AG04450 (cell line): ENCODE results near the gene SKIC8. TPM values are rescaled to one million over a fixed set of nuclear protein-coding genes. Genes with fewer than 3 reads are reported as not detected.
A peak's percentile ranks its signal among the peaks of the same experiment; 100 is the strongest.

Experiments
- CTCF ChIA-PET: fragments of 300-600, 350-600 bp; formaldehyde crosslinking; extraction: SDS; loops from one replicate; lab custom pipeline; 2022; ENCODE audit warnings: antibody characterized with exemption, inconsistent platforms; lab: Charles Lee
- POLR2A ChIA-PET: fragments of 350-600 bp; formaldehyde crosslinking; extraction: SDS; loops from one replicate; lab custom pipeline; 2021; ENCODE audit warnings: antibody characterized with exemption, inconsistent platforms; lab: Yijun Ruan, JAX
- DNase-seq: peaks from one replicate; pipeline ENCODE4 v3.0.0-alpha.2; 2011; ENCODE audit warnings: low read depth, low spot score
- H3K27ac ChIP-seq: one replicate; pipeline ENCODE4 v1.5.1; 2012; ENCODE audit warnings: low read depth, low read length, control low read depth
- H3K27me3 ChIP-seq: one replicate; pipeline ENCODE4 v1.6.0; 2012; ENCODE audit warnings: low read length; ENCODE audit not compliant: control insufficient read depth, insufficient read depth
- H3K4me3 ChIP-seq: 2 replicates; pipeline ENCODE4 v1.5.1; 2011; ENCODE audit warnings: mild to moderate bottlenecking, low read depth, low read length, control low read depth
- H3K9me3 ChIP-seq: 2 replicates; pipeline ENCODE4 v1.5.1; 2012; ENCODE audit warnings: low read length; ENCODE audit not compliant: control insufficient read depth, insufficient read depth
- polyA plus RNA-seq: library from polyadenylated mRNA; depleted of rRNA; stranded (reverse); fragments of >200 nt; gene quantifications from 2 replicates; pipeline ENCODE4 v1.2.3, GENCODE V29; 2011
- TF ChIP-seq, protein P1 (sequence below): IDR thresholded peaks from 2 replicates; pipeline ENCODE4 v1.5.1; 2011; ENCODE audit warnings: low read depth, low read length, control low read depth, inconsistent platforms

Gene SKIC8
- polyA plus RNA-seq, 1 experiment = 92.0 TPM

DNA sequence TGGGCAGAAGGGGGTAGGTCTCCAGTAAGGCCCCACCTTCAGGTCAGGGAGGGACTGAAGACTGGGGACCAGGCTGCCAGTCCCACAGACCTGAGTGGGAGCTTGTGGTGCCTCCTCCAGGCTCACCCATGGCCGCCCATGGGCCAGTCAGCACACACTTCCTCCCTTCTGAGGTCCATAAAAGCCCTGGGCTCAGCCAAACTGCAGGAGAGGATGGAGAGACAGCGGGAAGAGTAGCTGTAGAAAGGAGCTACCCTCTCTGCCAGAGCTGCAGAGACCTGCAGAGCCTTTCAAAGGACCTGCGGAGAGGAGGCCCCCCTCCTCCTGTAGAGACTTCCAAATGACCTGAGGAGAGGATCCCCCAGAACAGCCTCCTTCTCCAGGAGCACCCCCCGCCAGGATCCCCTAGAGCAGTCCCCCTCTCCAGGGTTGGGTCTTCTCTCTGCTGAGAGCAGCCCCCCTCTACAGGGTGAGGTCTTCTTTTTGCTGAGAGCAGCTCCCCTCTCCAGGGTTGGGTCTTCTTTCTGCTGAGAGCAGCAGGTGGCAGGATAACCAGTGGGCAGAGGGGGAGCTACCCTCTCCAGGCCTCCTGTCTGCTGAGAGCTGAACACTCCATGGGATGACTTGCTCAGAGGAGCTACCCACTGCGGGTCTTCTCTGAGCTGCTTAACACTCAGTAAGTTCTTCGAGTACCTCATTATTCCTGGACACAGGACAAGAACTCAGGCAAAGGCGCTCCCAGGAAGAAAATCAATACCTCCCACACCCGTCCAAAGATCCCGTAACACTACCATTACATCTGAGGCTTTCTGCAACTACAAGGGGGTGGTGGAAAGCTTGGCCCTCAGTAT is 5.0 kb upstream of the SKIC8 start:
- Histone ChIP-seq H3K27me3 (peaks cover 3% of the 10 kb centered on the region), H3K9me3 (peaks cover 7% of the 10 kb centered on the region; the same call in 1 of the 2 replicates), H3K4me3 (no peak overlapping the region), H3K27ac (no peak overlapping the region)
- CTCF ChIA-PET = interaction anchor here (9.1 kb wide), 1 partner anchor 118 kb away, joined by 112 read pairs; no protein-coding TSS in a partner anchor
- DNase-seq = no peak
- TF ChIP-seq, protein P1, sequence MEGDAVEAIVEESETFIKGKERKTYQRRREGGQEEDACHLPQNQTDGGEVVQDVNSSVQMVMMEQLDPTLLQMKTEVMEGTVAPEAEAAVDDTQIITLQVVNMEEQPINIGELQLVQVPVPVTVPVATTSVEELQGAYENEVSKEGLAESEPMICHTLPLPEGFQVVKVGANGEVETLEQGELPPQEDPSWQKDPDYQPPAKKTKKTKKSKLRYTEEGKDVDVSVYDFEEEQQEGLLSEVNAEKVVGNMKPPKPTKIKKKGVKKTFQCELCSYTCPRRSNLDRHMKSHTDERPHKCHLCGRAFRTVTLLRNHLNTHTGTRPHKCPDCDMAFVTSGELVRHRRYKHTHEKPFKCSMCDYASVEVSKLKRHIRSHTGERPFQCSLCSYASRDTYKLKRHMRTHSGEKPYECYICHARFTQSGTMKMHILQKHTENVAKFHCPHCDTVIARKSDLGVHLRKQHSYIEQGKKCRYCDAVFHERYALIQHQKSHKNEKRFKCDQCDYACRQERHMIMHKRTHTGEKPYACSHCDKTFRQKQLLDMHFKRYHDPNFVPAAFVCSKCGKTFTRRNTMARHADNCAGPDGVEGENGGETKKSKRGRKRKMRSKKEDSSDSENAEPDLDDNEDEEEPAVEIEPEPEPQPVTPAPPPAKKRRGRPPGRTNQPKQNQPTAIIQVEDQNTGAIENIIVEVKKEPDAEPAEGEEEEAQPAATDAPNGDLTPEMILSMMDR = no peak
- POLR2A ChIA-PET = no interaction called here

DNA sequence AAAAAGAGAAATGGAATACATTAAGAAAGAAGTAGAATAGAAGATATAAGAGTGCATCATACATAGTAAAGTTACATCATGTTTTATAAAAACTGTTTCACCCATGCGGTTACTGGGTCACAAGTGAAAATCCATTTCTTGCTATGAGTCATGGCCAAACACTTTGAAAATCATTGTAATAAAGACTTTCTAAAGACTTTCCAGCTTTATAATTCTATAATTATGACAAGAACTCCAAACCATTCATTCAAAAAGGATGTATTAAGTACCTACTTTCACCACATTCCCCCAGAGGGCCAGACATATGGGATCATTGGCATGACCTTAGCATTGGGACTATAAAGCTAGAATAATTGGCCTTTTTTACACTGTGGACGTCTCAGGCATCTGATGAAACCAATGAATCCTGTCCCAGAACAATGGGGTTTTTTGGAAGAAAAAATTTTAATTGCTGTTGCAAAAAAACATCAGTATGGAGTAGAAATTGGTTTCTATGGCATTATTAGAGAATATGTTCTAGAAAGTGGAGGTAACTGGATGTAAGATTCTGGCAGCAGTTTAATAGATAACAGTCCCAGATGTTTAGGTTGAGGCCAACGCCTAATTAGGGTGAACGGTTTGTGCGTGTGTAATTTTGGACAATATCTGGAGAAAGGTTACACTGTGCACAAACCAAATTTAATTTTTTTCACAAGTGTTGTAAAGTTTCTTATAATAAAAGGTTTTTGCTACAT is 3.3 kb upstream of the SKIC8 start:
- no peak overlapping the region for H3K4me3 ChIP-seq
- DNase-seq = peak; percentile 39
- POLR2A ChIA-PET = no interaction called here
- CTCF ChIA-PET = interaction anchor here (9.1 kb wide), 1 partner anchor 120 kb away, joined by 112 read pairs; no protein-coding TSS in a partner anchor
- H3K9me3 ChIP-seq = peaks cover 7% of the 10 kb centered on the region; the same call in 1 of the 2 replicates
- peak overlapping the region; percentile 86 for H3K27ac ChIP-seq
- TF ChIP-seq, protein P1 = no peak
- H3K27me3 ChIP-seq = no peaks in the 10 kb centered on the region

DNA sequence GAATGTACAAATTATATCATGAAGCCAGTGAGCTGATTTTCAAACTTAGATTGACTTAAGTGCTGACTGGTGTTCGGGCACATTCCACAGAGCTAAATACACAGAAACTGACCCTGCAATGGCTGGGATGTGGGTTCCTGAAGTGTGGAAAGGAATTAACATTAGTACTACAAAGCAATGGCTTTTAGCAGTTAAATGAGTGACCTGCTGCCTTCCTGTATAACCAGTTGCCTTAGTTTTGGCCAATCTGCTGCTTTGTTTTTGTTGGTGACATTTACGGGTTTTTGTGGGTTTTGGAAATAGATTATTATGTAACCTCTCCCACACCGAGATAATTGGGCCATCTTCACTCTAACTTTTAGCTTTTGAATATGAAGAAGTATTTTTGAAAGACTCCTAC is 2.4 kb upstream of the SKIC8 start:
- H3K4me3 ChIP-seq = no peak overlapping the region
- ChIA-PET CTCF (no interaction called here), POLR2A (no interaction called here)
- peaks cover 7% of the 10 kb centered on the region; the same call in 1 of the 2 replicates for H3K9me3 ChIP-seq
- no peaks in the 10 kb centered on the region for H3K27me3 ChIP-seq
- no peak for DNase-seq
- TF ChIP-seq, protein P1 = no peak
- no peak overlapping the region for H3K27ac ChIP-seq

DNA sequence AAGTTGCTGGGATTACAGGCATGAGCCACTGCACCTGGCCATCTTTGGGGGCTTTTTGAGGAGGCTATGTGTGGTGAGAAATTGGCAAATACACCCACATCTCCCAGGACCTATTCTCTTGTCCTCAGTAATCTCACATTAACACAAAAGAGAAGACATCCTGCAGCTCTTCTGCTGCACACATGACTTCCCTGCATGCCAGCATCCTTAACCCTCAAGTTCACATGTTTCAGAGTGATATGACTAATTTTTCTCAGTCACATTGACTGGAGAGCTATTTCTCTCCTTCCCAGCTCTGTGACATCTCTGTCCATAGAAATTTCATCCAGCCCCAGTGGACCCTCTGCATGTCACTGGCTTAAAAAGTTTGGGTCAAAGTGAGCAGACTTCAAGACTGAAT is 1.9 kb upstream of the SKIC8 start:
- TF ChIP-seq, protein P1 = no peak
- Histone ChIP-seq H3K27me3 (no peaks in the 10 kb centered on the region), H3K27ac (no peak overlapping the region), H3K4me3 (no peak overlapping the region), H3K9me3 (peaks cover 7% of the 10 kb centered on the region; the same call in 1 of the 2 replicates)
- ChIA-PET POLR2A (no interaction called here), CTCF (interaction anchor here (0.9 kb wide), 1 partner anchor 7 kb away, joined by 3 read pairs; no protein-coding TSS in a partner anchor)
- no peak for DNase-seq
